MG63 (cell line): Measurements from ENCODE around the gene GRIN2A. TPM values are rescaled to one million over a fixed set of nuclear protein-coding genes. Genes with fewer than 3 reads are reported as not detected.

Experiments
- DNase-seq: peaks from one replicate; pipeline ENCODE4 v3.0.0-alpha.2; 2020
- H3K27me3 ChIP-seq: fragments of 250-450 bp; sonication (Bioruptor Pico); 2 replicates; pipeline ENCODE4 v1.5.1; 2020; ENCODE audit warnings: mild to moderate bottlenecking, moderate library complexity
- H3K36me3 ChIP-seq: fragments of 250-450 bp; sonication (Bioruptor Pico); 2 replicates; pipeline ENCODE4 v1.5.1; 2020; ENCODE audit warnings: mild to moderate bottlenecking, moderate library complexity
- H3K4me3 ChIP-seq: fragments of 250-450 bp; sonication (Bioruptor Pico); 2 replicates; pipeline ENCODE4 v1.5.1; 2020; ENCODE audit warnings: mild to moderate bottlenecking, moderate library complexity
- H3K9me3 ChIP-seq: fragments of 250-450 bp; sonication (Bioruptor Pico); 2 replicates; pipeline ENCODE4 v1.5.1; 2020; ENCODE audit warnings: mild to moderate bottlenecking, moderate library complexity
- total RNA-seq: library from RNA; depleted of rRNA; stranded (reverse); fragments of >200 nt; shearing (Covaris generic); gene quantifications from 2 replicates; pipeline ENCODE4 v1.2.3, GENCODE V29; 2014; ENCODE audit warnings: low replicate concordance; rRNA removed

GRIN2A gene
- total RNA-seq = not detected in 2 replicates

- Histone ChIP-seq H3K9me3 (no peaks in the 10 kb centered on the region), H3K4me3 (peak within 1 kb of the TSS; percentile 20; the same call in 1 of the 2 replicates), H3K36me3 (no peaks in the 10 kb centered on the region), H3K27me3 (peaks cover 22% of the 10 kb centered on the region)
- peak; percentile 37 for DNase-seq
Observed at GRCh38 chr16:10182222-10183053, at the start of gene GRIN2A. GRIN2A (minus strand) TSS chr16:10182428; CDS start chr16:10180411, 2,017 bp downstream.

GRCh38 chr16:10231563-10231962, 49.3 kb upstream of the GRIN2A start:
- Histone ChIP-seq H3K9me3 (no peaks in the 10 kb centered on the region), H3K27me3 (peaks cover 16% of the 10 kb centered on the region), H3K36me3 (no peaks in the 10 kb centered on the region), H3K4me3 (no peak overlapping the region)
- no peak for DNase-seq

GRCh38 chr16:10228779-10229178, 46.6 kb upstream of the GRIN2A start:
- no peak overlapping the region for H3K4me3 ChIP-seq

GRCh38 chr16:10226987-10227306, 44.7 kb upstream of the GRIN2A start:
- Histone ChIP-seq H3K9me3 (no peaks in the 10 kb centered on the region), H3K36me3 (no peaks in the 10 kb centered on the region), H3K27me3 (peaks cover 10% of the 10 kb centered on the region), H3K4me3 (no peak overlapping the region)
- no peak for DNase-seq

More at GRCh38 chr16:10228779-10229178, 46.6 kb upstream of the GRIN2A start:
- Histone ChIP-seq H3K27me3 (peaks cover 10% of the 10 kb centered on the region), H3K9me3 (no peaks in the 10 kb centered on the region), H3K36me3 (no peaks in the 10 kb centered on the region)
- no peak for DNase-seq

GRCh38 chr16:10226141-10226986, 44.1 kb upstream of the GRIN2A start:
- no peak for DNase-seq
- no peak overlapping the region for H3K4me3 ChIP-seq
- no peaks in the 10 kb centered on the region for H3K9me3 ChIP-seq
- no peaks in the 10 kb centered on the region for H3K36me3 ChIP-seq
- H3K27me3 ChIP-seq = peaks cover 14% of the 10 kb centered on the region

- Histone ChIP-seq H3K9me3 (no peaks in the 10 kb centered on the region), H3K4me3 (no peak overlapping the region), H3K36me3 (no peaks in the 10 kb centered on the region), H3K27me3 (peaks cover 19% of the 10 kb centered on the region)
- no peak for DNase-seq
Observed at GRCh38 chr16:10225653-10226052, 43.4 kb upstream of the GRIN2A start.

- H3K4me3 ChIP-seq = no peak overlapping the region
Observed at GRCh38 chr16:10224850-10225249, 42.6 kb upstream of the GRIN2A start.

GRCh38 chr16:10220942-10221341, 38.7 kb upstream of the GRIN2A start:
- H3K9me3 ChIP-seq = no peaks in the 10 kb centered on the region
- no peaks in the 10 kb centered on the region for H3K36me3 ChIP-seq
- DNase-seq = no peak
- H3K4me3 ChIP-seq = no peak overlapping the region
- peaks cover 25% of the 10 kb centered on the region for H3K27me3 ChIP-seq

More at GRCh38 chr16:10224850-10225249, 42.6 kb upstream of the GRIN2A start:
- no peak for DNase-seq
- Histone ChIP-seq H3K9me3 (no peaks in the 10 kb centered on the region), H3K36me3 (no peaks in the 10 kb centered on the region), H3K27me3 (peaks cover 19% of the 10 kb centered on the region)

GRCh38 chr16:10219742-10220141, 37.5 kb upstream of the GRIN2A start:
- Histone ChIP-seq H3K9me3 (no peaks in the 10 kb centered on the region), H3K36me3 (no peaks in the 10 kb centered on the region), H3K4me3 (no peak overlapping the region), H3K27me3 (peaks cover 24% of the 10 kb centered on the region)
- no peak for DNase-seq

- no peak overlapping the region for H3K4me3 ChIP-seq
- H3K9me3 ChIP-seq = no peaks in the 10 kb centered on the region
- no peaks in the 10 kb centered on the region for H3K36me3 ChIP-seq
- H3K27me3 ChIP-seq = peaks cover 28% of the 10 kb centered on the region
- no peak for DNase-seq
Observed at GRCh38 chr16:10218490-10219206, 36.4 kb upstream of the GRIN2A start.

GRCh38 chr16:10213748-10214147, 31.5 kb upstream of the GRIN2A start:
- no peak for DNase-seq

GRCh38 chr16:10210944-10211343, 28.7 kb upstream of the GRIN2A start:
- DNase-seq = no peak
- Histone ChIP-seq H3K36me3 (no peaks in the 10 kb centered on the region), H3K9me3 (no peaks in the 10 kb centered on the region), H3K27me3 (peaks cover 4% of the 10 kb centered on the region; the same call in 1 of the 2 replicates), H3K4me3 (no peak overlapping the region)

More at GRCh38 chr16:10213748-10214147, 31.5 kb upstream of the GRIN2A start:
- no peak overlapping the region for H3K4me3 ChIP-seq
- H3K36me3 ChIP-seq = no peaks in the 10 kb centered on the region
- peaks cover 15% of the 10 kb centered on the region for H3K27me3 ChIP-seq
- no peaks in the 10 kb centered on the region for H3K9me3 ChIP-seq

- H3K4me3 ChIP-seq = no peak overlapping the region
- no peaks in the 10 kb centered on the region for H3K9me3 ChIP-seq
- no peaks in the 10 kb centered on the region for H3K36me3 ChIP-seq
- H3K27me3 ChIP-seq = no peaks in the 10 kb centered on the region
- no peak for DNase-seq
Observed at GRCh38 chr16:10206865-10207264, 24.6 kb upstream of the GRIN2A start.

GRCh38 chr16:10206215-10206614, 24.0 kb upstream of the GRIN2A start:
- H3K4me3 ChIP-seq = no peak overlapping the region
- DNase-seq = no peak
- no peaks in the 10 kb centered on the region for H3K27me3 ChIP-seq
- H3K9me3 ChIP-seq = no peaks in the 10 kb centered on the region
- H3K36me3 ChIP-seq = no peaks in the 10 kb centered on the region

GRCh38 chr16:10205688-10206087, 23.5 kb upstream of the GRIN2A start:
- Histone ChIP-seq H3K36me3 (no peaks in the 10 kb centered on the region), H3K4me3 (no peak overlapping the region), H3K27me3 (no peaks in the 10 kb centered on the region), H3K9me3 (no peaks in the 10 kb centered on the region)
- DNase-seq = no peak

- no peaks in the 10 kb centered on the region for H3K36me3 ChIP-seq
- no peak overlapping the region for H3K4me3 ChIP-seq
- H3K27me3 ChIP-seq = peaks cover 2% of the 10 kb centered on the region
- no peak for DNase-seq
- H3K9me3 ChIP-seq = no peaks in the 10 kb centered on the region
Observed at GRCh38 chr16:10202649-10203048, 20.4 kb upstream of the GRIN2A start.
